Astrocyte (in vitro differentiated cells and primary cell): ENCODE measurements around the gene FOXP2. TPM values are rescaled to one million over a fixed set of nuclear protein-coding genes. Genes with fewer than 3 reads are reported as not detected.

Source experiments
- DNase-seq: peaks from one replicate; pipeline ENCODE4 v3.0.0-alpha.2; 2010; ENCODE audit warnings: low read depth
- FAIRE-seq: peaks from 2 replicates; lab custom pipeline; 2011; peaks lifted over from hg19 to GRCh38; lab: Jason Lieb, UNC
- H2AFZ ChIP-seq: 2 replicates; pipeline ENCODE4 v1.6.0; 2012; ENCODE audit warnings: low read depth, low read length, inconsistent platforms
- H3K27ac ChIP-seq: 2 replicates; pipeline ENCODE4 v1.5.1; 2011; ENCODE audit warnings: low read depth, low read length, inconsistent platforms
- H3K27me3 ChIP-seq: 2 replicates; pipeline ENCODE4 v1.6.0; 2011; ENCODE audit warnings: low read length, inconsistent platforms; ENCODE audit not compliant: insufficient read depth
- H3K36me3 ChIP-seq: 2 replicates; pipeline ENCODE4 v1.5.1; 2011; ENCODE audit warnings: low read length, inconsistent platforms; ENCODE audit not compliant: insufficient read depth
- H3K4me1 ChIP-seq: 2 replicates; pipeline ENCODE4 v1.5.1; 2011; ENCODE audit warnings: low read length, inconsistent platforms; ENCODE audit not compliant: insufficient read depth
- H3K4me2 ChIP-seq: 2 replicates; pipeline ENCODE4 v1.6.0; 2012; ENCODE audit warnings: low read length, inconsistent platforms
- H3K4me3 ChIP-seq: 2 replicates; pipeline ENCODE4 v1.5.1; 2011; ENCODE audit warnings: low read depth, mild to moderate bottlenecking, low read length, inconsistent platforms; ENCODE audit not compliant: insufficient read depth
- H3K79me2 ChIP-seq: 2 replicates; pipeline ENCODE4 v1.6.0; 2012; ENCODE audit warnings: mild to moderate bottlenecking, low read length, inconsistent platforms; ENCODE audit not compliant: insufficient read depth
- H3K9ac ChIP-seq: 2 replicates; pipeline ENCODE4 v1.6.0; 2012; ENCODE audit warnings: mild to moderate bottlenecking, low read length, inconsistent platforms
- H3K9me3 ChIP-seq: 2 replicates; pipeline ENCODE4 v1.5.1; 2012; ENCODE audit warnings: low read depth, mild to moderate bottlenecking, low read length, inconsistent platforms; ENCODE audit not compliant: insufficient read depth
- H4K20me1 ChIP-seq: 2 replicates; pipeline ENCODE4 v1.6.0; 2012; ENCODE audit warnings: low read length, inconsistent platforms; ENCODE audit not compliant: insufficient read depth
- H3K27ac Mint-ChIP-seq: one replicate; pipeline ENCODE4 v1.8.0; 2021; ENCODE audit warnings: mild to moderate bottlenecking, mixed read lengths; ENCODE audit not compliant: unreplicated experiment
- H3K27me3 Mint-ChIP-seq: one replicate; pipeline ENCODE4 v1.8.0; 2021; ENCODE audit warnings: low read depth, mixed read lengths; ENCODE audit not compliant: unreplicated experiment
- H3K36me3 Mint-ChIP-seq: one replicate; pipeline ENCODE4 v1.8.0; 2021; ENCODE audit warnings: low read depth, mixed read lengths; ENCODE audit not compliant: unreplicated experiment
- H3K4me1 Mint-ChIP-seq: one replicate; pipeline ENCODE4 v1.8.0; 2021; ENCODE audit warnings: low read depth, mixed read lengths; ENCODE audit not compliant: unreplicated experiment
- H3K4me3 Mint-ChIP-seq: one replicate; pipeline ENCODE4 v1.8.0; 2021; ENCODE audit warnings: mild to moderate bottlenecking, moderate library complexity, mixed read lengths; ENCODE audit not compliant: unreplicated experiment
- H3K9me3 Mint-ChIP-seq: one replicate; pipeline ENCODE4 v1.8.0; 2021; ENCODE audit warnings: mild to moderate bottlenecking, mixed read lengths; ENCODE audit not compliant: unreplicated experiment
- CTCF ChIP-seq: IDR thresholded peaks from 2 replicates; pipeline ENCODE4 v1.5.1; 2011; ENCODE audit warnings: low read depth, mild to moderate bottlenecking, inconsistent platforms, low read length, moderate library complexity; ENCODE audit not compliant: insufficient read depth
- EZH2 ChIP-seq: IDR thresholded peaks from 2 replicates; pipeline ENCODE4 v1.6.1; 2012; ENCODE audit warnings: mild to moderate bottlenecking, low read length, inconsistent platforms; ENCODE audit not compliant: insufficient read depth
- microRNA-seq: library from miRNA; unstranded; fragments of <30 nt; microRNA quantifications from one replicate; pipeline ENCODE4 v1.2.0, GENCODE V29; 2020
- total RNA-seq: library from RNA; stranded (reverse); gene quantifications from 2 replicates; pipeline ENCODE4 v1.2.1, GENCODE V29; 2021

FOXP2 gene
- total RNA-seq, 1 donor from 2014 or later = 3.4 TPM

GRCh38 chr7:114740095-114740494, 325.5 kb downstream of the FOXP2 start:
- H3K27ac Mint-ChIP-seq = no peak overlapping the region
- TF ChIP-seq EZH2 (no peak), CTCF (no peak)
- no peak overlapping the region for H2AFZ ChIP-seq
- H3K36me3 Mint-ChIP-seq = no peaks in the 10 kb centered on the region
- no peak for FAIRE-seq
- no peaks in the 10 kb centered on the region for H3K4me1 ChIP-seq
- H3K4me3 Mint-ChIP-seq = no peak overlapping the region
- H3K9me3 Mint-ChIP-seq = no peaks in the 10 kb centered on the region
- H3K27ac ChIP-seq = no peak overlapping the region
- H3K9me3 ChIP-seq = no peaks in the 10 kb centered on the region
- no peak overlapping the region for H3K9ac ChIP-seq
- no peaks in the 10 kb centered on the region for H3K4me1 Mint-ChIP-seq
- H3K79me2 ChIP-seq = no peaks in the 10 kb centered on the region
- no peaks in the 10 kb centered on the region for H3K36me3 ChIP-seq
- H3K27me3 ChIP-seq = no peaks in the 10 kb centered on the region
- DNase-seq = no peak
- H3K4me3 ChIP-seq = no peak overlapping the region
- no peaks in the 10 kb centered on the region for H3K27me3 Mint-ChIP-seq
- H3K4me2 ChIP-seq = no peak overlapping the region
- H4K20me1 ChIP-seq = no peaks in the 10 kb centered on the region

GRCh38 chr7:114740941-114741340, 326.3 kb downstream of the FOXP2 start:
- no peak overlapping the region for H3K4me3 Mint-ChIP-seq
- H3K27ac Mint-ChIP-seq = no peak overlapping the region
- no peak overlapping the region for H3K27ac ChIP-seq
- no peaks in the 10 kb centered on the region for H3K4me1 ChIP-seq
- H3K79me2 ChIP-seq = no peaks in the 10 kb centered on the region
- H3K36me3 ChIP-seq = no peaks in the 10 kb centered on the region
- no peaks in the 10 kb centered on the region for H3K9me3 Mint-ChIP-seq
- no peak overlapping the region for H2AFZ ChIP-seq
- DNase-seq = no peak
- no peaks in the 10 kb centered on the region for H3K27me3 Mint-ChIP-seq
- H3K4me3 ChIP-seq = no peak overlapping the region
- H3K27me3 ChIP-seq = no peaks in the 10 kb centered on the region
- no peak for FAIRE-seq
- no peaks in the 10 kb centered on the region for H3K9me3 ChIP-seq
- H3K4me2 ChIP-seq = no peak overlapping the region
- no peaks in the 10 kb centered on the region for H3K4me1 Mint-ChIP-seq
- H3K36me3 Mint-ChIP-seq = no peaks in the 10 kb centered on the region
- H4K20me1 ChIP-seq = no peaks in the 10 kb centered on the region
- TF ChIP-seq EZH2 (no peak), CTCF (no peak)
- no peak overlapping the region for H3K9ac ChIP-seq

- no peak overlapping the region for H3K9ac ChIP-seq
- no peak for DNase-seq
- no peak overlapping the region for H3K4me3 Mint-ChIP-seq
- TF ChIP-seq EZH2 (no peak), CTCF (no peak)
- no peaks in the 10 kb centered on the region for H3K27me3 ChIP-seq
- no peak overlapping the region for H3K27ac Mint-ChIP-seq
- no peak for FAIRE-seq
- H3K9me3 ChIP-seq = no peaks in the 10 kb centered on the region
- H3K27me3 Mint-ChIP-seq = no peaks in the 10 kb centered on the region
- H3K27ac ChIP-seq = no peak overlapping the region
- H3K4me1 ChIP-seq = no peaks in the 10 kb centered on the region
- no peak overlapping the region for H3K4me3 ChIP-seq
- H3K9me3 Mint-ChIP-seq = no peaks in the 10 kb centered on the region
- H4K20me1 ChIP-seq = no peaks in the 10 kb centered on the region
- H2AFZ ChIP-seq = no peak overlapping the region
- H3K4me1 Mint-ChIP-seq = no peaks in the 10 kb centered on the region
- no peaks in the 10 kb centered on the region for H3K79me2 ChIP-seq
- no peaks in the 10 kb centered on the region for H3K36me3 Mint-ChIP-seq
- H3K36me3 ChIP-seq = no peaks in the 10 kb centered on the region
- H3K4me2 ChIP-seq = no peak overlapping the region
These were observed 327.3 kb downstream of the FOXP2 start for GRCh38 chr7:114741911-114742310.

Small RNA genes within 50 kb of the gene (microRNA-seq; reads per million reads assigned to microRNA genes)
- gene MIR3666 = not detected
